GM12801 (cell line): Measurements from ENCODE around the gene SPINK4.

Experiments
- CTCF ChIP-seq: IDR thresholded peaks from one replicate; pipeline ENCODE4 v1.5.1; 2011; ENCODE audit warnings: control low read depth; ENCODE audit not compliant: insufficient read length; ENCODE audit errors: extremely low read depth

Gene SPINK4

GRCh38 chr9:33264003-33264472, 24.1 kb downstream of the SPINK4 start:
- TF ChIP-seq CTCF, result no peak

DNA sequence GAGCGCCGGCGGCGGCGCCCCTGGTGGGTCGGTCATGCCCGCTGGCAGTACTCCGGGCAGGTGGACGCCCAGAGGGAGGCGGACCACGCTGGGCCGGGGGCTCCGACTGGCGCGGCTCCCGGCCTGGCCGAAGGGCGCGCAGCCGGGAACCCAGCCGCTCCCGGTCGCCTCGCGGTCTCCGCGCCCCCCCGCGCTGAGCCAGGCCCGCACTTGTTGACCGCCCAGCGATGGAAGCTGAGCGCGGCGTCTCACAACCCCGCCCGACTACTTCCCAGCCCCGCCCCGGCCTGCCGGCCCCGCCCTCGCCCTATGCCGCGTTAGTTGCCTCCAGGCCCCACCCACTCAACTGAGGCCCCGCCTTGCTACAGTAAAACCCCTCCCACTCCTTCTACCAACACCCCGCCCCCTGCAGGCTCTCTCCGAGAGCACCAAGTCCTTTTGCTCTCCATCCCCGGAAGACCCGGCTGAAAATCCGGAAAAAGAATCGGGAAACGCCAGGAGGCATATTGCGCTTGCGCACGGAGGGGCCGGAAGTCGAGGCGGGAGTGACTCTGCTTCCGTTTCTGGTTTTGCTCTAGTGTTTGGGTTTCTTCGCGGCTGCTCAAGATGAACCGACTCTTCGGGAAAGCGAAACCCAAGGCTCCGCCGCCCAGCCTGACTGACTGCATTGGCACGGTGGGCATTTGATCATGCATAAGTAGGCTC, 24.7 kb downstream of the SPINK4 start, which contains the start of the genes BAG1 and CHMP5:
TSS of gene BAG1 (minus strand) at position 236 of the 705 bp plus-strand sequence.
TSS of gene CHMP5 (plus strand) at position 577 of the 705 bp plus-strand sequence. CDS start at position 607, 30 bp downstream.
- TF ChIP-seq CTCF, result no peak

GRCh38 chr9:33265211-33265865, 25.4 kb downstream of the SPINK4 start:
- no peak for TF ChIP-seq CTCF

DNA sequence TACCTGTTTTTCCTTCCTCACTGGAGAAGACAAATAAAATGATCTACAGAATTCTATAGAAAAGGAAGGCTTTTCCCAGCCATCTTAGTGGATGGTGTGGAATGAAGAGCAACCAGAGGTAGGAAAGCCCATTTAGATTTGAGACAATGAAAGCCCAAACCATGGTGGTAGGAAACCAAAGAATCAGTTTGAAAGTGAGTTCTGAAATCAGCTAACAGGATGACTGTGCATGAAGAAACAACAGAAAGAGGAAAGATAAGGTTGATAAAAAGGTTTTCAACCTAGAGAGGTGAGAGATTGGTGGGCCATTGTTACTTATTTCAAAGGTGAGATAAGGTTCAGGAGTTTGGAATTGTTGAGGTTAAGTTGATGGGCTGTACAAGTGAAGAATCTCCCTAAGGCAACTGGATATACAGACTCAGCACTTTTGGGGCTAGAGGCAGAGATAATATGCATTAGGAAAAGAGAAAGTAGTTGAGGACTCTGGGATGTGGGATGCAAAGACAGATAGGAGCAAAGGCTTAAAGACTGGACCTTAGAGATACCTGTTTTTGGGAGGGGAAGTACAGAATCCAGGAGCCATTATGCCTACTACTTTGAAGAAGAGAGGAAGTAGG, 27.3 kb downstream of the SPINK4 start:
- no peak for TF ChIP-seq CTCF

DNA sequence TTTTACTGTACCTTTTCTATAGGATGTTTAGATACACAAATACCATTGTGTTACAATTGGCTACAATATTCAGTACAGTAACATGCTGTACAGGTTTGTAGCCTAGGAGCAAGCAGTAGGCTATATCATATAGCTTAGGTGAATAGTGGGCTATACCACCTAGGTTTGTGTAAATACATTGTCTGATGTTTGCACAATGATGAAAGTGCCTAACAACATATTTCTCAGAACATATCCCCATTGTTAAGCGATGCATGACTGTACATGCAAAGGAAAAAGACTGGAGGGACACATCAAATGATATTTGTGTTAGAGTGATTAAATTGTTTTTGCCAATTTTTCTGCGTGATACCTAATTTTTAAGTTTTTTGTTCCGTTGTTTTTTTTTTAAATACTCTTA, 30.2 kb downstream of the SPINK4 start:
- no peak for TF ChIP-seq CTCF

- no peak for TF ChIP-seq CTCF
These were observed 32.1 kb downstream of the SPINK4 start for GRCh38 chr9:33272061-33272460.

- no peak for TF ChIP-seq CTCF
These were observed 33.5 kb downstream of the SPINK4 start for GRCh38 chr9:33273266-33273971.
